GM18502 (cell line): ENCODE results near the gene SEC14L5.

Source experiments
- ATAC-seq: cut with Tn5 transposase; IDR thresholded peaks from one replicate; pipeline ENCODE4 v1.9.1; 2021; ENCODE audit warnings: mild to moderate bottlenecking; ENCODE audit not compliant: unreplicated experiment, poor library complexity

The SEC14L5 gene

DNA sequence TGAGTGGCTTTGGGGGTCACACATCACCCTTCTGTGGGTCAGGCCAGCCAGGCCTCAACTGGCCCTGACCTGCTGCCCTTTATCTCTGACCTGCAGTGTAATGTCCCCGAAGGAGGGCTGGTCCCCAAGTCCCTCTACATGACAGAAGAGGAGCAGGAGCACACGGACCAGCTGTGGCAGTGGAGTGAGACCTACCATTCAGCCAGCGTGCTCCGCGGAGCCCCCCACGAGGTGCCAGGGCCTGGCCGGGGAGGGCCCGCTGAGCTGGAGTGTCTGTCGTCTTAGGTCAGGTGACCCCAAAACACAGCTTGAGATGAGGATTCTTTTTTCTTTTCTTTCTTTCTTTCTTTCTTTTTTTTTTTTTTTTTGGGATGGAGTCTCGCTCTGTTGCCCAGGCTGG is 49.1 kb downstream of the SEC14L5 start:
- no peak for ATAC-seq

DNA sequence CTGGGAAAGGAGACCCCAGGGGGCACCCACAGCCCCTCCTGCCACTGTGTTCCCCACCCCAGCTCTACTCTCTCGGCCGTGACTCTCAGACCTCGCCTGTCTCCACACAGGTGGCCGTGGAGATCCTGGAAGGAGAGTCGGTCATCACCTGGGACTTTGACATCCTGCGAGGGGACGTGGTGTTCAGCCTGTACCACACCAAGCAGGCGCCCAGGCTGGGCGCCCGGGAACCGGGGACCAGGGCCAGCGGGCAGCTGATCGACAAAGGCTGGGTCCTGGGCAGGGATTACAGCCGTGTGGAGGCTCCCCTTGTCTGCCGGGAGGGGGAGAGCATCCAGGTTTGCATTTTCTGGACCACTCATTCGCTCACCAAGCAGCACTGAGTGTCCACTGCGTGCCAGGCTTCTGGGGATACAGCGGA is 50.2 kb downstream of the SEC14L5 start:
- ATAC-seq = no peak

GRCh38 chr16:5010576-5011329 is 52.6 kb downstream of the SEC14L5 start:
- no peak for ATAC-seq

DNA sequence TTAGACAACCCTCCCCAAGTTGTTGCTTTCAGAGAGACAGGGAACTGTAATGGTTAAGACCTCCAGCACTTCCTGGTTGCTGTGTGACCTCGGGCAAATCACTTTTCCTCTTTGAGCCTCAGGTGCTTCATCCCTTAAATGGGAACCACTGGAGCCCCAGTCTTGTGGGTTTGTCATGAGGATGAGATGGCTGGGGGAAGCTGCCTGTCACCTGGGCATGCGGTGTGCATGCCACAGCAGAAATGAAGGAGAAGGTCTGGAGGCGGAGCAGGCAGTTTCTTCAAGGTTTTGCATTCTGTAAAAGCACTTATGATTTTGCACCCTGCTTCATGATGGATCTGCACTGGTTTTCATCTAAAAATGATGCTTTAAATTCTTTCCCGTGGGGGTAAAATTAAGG is 53.5 kb downstream of the SEC14L5 start:
- no peak for ATAC-seq

- no peak for ATAC-seq
Measured at GRCh38 chr16:5012887-5013286, 54.8 kb downstream of the SEC14L5 start.

DNA sequence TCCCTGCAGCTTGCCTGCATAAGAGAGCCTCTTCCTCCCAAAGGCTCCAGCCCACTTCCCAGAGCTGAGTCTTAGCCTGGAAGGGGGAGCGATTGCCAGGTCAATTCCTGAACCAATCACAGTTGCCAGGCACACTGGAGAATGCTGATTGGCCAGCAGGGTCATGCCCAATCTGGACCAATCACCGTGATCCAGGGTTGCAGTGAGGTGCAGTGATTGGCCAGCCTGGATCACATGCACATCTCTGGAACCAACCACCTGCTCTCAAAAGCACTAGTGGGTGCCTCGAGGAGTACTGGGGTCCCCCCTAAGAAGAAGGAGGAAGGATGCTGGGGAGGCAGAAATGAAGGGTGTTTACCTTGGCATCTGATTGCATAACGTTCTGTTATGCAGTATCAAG is 57.2 kb downstream of the SEC14L5 start:
- ATAC-seq = no peak

DNA sequence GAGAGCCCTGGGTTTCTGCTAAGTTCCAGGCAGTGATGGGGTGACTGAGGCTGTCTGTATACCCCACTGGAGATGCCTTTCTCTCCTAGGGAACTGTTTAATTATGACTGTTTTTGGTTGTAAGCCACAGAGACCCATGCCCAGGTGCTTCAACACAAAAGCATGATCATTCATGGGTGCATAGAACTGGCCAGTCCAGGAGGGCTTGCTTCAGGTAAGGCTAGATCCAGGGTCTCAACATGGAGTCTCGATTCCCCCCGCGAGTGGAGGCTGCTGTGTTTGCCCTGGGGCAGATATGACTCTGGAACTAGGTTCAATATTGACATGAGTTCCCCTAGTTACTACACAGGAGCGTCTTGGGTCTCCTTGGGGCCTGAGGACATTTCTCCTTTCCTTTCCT is 57.8 kb downstream of the SEC14L5 start:
- ATAC-seq = no peak

- ATAC-seq = no peak
Measured at GRCh38 chr16:5016967-5017677, 59.0 kb downstream of the SEC14L5 start.

DNA sequence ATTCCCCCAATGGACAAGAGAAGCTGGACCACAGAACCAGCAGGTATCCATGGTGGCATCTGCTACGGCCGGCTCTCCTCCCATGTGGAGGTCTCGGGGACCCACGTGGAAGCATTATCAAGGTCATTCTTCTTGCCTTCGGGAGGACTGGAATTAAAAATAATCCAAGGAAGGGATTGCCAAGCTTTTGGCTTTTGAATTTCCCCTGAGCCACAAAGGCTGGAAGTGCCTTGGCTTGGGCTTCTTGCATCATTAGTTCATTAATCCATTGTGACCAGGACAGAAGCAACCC is 59.5 kb downstream of the SEC14L5 start:
- ATAC-seq = no peak

- ATAC-seq = no peak
Measured at GRCh38 chr16:5018793-5019192, 60.7 kb downstream of the SEC14L5 start.

GRCh38 chr16:5019775-5020174 is 61.6 kb downstream of the SEC14L5 start:
- no peak for ATAC-seq

DNA sequence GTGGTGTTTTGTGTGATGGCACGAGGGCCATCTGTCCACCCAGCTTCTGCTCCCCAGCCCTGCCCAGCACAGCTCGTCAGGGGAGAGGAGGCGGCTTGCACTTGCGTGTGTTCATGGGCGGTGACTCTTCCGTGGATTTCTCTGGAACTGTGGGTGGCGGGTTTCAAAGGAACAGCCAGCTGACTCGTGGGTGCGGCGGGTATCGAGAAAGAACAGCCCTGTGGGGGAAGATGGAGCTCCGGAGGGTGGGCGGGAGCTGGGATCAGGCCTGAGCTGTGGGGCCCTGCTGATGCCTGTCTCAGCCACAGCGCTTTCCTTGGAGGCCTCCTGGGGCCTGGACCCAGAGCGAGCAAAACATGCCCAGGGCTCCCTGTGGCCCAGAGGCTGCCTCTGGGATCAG is 62.4 kb downstream of the SEC14L5 start:
- ATAC-seq = no peak

GRCh38 chr16:5022521-5022920 is 64.4 kb downstream of the SEC14L5 start:
- ATAC-seq = no peak

DNA sequence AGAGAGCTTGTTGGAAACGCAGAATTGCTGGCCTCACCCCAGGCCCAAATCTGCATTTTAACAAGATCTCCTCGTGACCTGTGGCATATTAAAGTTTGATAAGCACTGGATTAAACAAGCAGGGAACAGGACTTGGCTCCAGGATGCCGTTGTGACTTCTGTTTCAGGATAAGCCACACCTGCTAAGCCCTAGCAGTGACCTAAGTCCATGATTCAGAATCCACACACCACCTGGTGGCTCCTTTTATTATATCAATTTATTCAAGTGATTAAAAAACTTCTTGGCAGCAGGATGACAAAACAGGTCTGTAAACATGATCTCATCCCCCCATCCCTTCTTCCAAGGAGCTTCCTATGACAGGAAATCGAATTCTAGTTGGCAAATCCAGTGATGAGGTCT is 66.5 kb downstream of the SEC14L5 start:
- no peak for ATAC-seq

DNA sequence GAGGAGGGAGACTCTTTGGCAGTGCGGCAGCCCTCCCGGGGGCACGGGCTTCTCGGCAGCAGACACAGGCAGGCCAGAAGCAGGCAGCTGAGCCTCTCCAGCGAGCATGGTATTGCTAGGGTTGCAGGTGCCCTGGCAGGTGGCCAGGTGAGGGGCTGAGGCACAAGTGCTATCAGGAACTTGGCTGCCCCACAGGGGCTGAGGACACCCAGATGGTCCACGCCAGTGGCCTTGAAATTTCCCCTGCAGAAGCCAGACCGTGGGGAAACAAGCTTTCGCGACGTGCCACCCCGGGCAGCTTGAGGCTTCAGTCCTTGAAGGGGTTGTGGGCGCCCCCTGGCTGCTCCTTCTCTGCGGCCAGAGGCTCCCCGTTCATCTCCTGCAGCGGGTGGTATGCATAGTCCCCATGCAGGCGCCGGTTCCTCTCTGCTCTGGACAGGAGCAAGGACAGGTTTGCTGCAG is 67.1 kb downstream of the SEC14L5 start:
- ATAC-seq = no peak

DNA sequence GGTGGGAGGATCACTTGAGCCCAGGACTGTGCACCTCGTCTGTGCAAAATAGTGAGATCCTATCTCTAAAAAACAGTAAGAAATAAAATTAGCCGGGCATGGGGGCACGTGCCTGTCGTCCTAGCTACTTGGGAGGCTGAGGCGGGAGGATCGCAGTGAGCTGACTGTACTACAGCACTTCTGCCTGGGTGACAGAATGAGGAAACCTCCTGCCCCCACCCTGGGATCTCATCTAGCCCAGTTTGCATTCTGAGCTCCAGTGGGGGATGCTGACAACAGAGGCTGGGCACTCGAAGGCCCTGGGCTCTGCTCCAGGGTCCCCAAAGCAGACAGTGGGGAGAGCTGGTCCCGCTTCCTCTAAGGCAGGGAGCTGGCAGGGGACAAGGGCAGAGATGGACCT is 68.5 kb downstream of the SEC14L5 start:
- ATAC-seq = no peak

- ATAC-seq = no peak
Measured at GRCh38 chr16:5027086-5027485, 69.0 kb downstream of the SEC14L5 start.

DNA sequence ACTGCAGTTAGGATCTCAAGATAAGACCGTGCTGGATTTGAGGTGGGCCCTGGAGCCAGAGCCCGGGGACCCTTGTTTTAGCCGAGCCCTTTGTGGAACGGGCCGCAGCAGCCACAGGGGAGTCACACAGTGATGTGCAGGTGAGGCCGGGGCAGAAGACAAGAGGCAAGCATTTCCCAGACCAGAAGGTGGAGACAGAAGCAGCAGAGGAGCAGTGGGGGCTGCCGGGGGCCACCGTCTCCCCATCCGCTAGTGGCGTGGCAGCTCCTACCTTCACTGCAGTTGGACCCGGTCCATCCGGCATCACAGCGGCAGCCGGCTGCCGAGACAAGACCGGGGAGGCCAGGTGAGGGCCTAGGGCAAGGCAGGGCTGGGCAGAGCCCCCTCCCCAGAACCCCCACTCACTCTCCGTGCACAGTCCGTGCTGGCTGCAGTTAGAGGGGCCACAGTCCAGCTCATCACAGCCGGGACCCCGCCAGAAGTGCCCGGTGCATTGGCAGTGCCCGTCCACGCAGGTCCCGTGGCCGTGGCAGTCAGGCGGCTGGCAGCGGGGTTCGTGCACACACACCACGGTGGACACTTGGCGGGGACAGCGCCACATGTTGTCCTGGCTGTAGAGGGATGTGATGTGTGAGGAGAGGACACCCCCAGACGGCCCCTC is 69.6 kb downstream of the SEC14L5 start:
- no peak for ATAC-seq

- no peak for ATAC-seq
Measured at GRCh38 chr16:5028950-5029475, 70.9 kb downstream of the SEC14L5 start.

- no peak for ATAC-seq
Measured at GRCh38 chr16:5030251-5030870, 72.2 kb downstream of the SEC14L5 start.

DNA sequence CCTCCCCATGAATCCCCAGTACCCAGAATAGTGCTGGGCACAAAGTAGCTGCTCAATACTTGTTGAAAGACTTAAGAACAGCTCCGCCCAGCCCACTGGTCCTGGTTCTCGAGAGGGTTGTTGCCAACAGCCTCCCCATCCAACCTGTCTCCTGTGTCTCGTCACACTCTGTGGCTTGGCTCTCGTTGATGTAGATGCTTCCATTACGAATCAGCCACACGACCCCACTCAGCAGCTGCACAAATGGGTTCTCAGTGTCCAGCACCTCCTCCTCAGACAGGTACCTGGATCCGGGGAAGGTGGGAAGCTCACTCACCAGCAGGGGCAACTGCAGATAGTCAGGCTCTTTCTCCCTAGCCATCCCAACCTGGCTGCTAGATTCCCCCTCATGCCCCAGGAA is 73.5 kb downstream of the SEC14L5 start:
- no peak for ATAC-seq
